T-helper 1 cell treated with Interleukin-12 subunit alpha and Interleukin-12 subunit beta and Interleukin-4 antibody, amounts not matched to agents 30 μg/mL and 1 μg/mL, for 36 hours (primary cell): ENCODE measurements around the gene CHRNA4.

ENCODE experiments used
- H3K27ac Mint-ChIP-seq: one replicate; pipeline ENCODE4 v1.8.0; 2021; ENCODE audit warnings: mild to moderate bottlenecking, mixed read lengths
- H3K27me3 Mint-ChIP-seq: one replicate; pipeline ENCODE4 v1.8.0; 2021; ENCODE audit warnings: low read depth, mixed read lengths
- H3K36me3 Mint-ChIP-seq: one replicate; pipeline ENCODE4 v1.8.0; 2021; ENCODE audit warnings: low read depth, mixed read lengths
- H3K4me1 Mint-ChIP-seq: one replicate; pipeline ENCODE4 v1.8.0; 2021; ENCODE audit warnings: low read depth, mixed read lengths
- H3K4me3 Mint-ChIP-seq: one replicate; pipeline ENCODE4 v1.8.0; 2021; ENCODE audit warnings: mild to moderate bottlenecking, moderate library complexity, mixed read lengths
- H3K9me3 Mint-ChIP-seq: one replicate; pipeline ENCODE4 v1.8.0; 2021; ENCODE audit warnings: mixed read lengths

The CHRNA4 gene

DNA sequence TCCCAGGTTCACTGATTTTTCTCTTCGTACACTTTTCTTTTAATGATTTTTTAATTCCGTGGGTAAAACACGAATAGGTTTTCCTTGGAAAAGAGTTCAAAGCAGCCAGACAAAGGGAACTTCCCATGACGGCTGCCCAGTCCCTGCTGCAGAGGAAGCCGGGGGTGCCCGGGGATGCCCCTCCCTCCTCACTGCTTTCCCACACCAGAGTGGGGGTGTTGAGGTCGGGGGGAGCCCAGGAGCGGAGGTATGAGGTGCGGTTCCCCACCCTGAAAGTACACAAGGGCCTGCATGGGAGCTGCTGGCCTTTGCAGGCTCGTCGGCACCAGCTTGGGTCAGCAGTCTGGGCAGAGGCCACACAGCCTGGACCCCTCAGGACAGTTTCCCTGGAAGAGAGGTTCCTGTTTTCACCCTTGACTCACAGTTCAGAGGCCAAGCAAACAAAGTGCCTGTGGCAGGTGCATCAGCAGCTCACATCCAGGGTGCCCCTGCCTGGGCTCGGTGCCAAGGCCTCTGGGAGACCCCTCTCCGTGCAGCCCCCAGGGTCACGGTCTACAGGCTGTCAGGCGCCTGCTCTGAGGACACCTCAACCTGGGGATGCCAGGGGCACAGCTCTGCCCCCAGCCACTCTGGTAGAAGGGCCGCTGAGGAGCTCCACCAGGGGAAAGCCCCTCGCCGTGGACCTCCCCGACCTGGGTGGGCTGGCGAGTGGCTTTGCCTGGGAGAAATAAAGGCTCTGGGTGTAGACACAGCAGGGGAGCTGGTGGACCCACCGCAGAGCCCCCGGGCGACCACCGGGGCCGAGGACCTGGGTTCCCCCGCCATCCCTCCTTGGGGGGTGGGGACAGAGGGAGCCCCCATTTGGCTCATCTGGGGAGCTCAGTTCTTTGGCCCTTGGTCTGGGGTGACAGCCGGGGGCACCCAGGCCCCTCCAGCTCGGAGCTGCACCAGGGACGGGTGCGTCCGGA lies 15.4 kb upstream of the CHRNA4 start:
- H3K27ac Mint-ChIP-seq: no peak overlapping the region
- peaks cover 3% of the 10 kb centered on the region for H3K27me3 Mint-ChIP-seq
- H3K4me1 Mint-ChIP-seq: no peaks in the 10 kb centered on the region
- H3K9me3 Mint-ChIP-seq: no peaks in the 10 kb centered on the region
- H3K36me3 Mint-ChIP-seq: no peaks in the 10 kb centered on the region
- H3K4me3 Mint-ChIP-seq: no peak overlapping the region

DNA sequence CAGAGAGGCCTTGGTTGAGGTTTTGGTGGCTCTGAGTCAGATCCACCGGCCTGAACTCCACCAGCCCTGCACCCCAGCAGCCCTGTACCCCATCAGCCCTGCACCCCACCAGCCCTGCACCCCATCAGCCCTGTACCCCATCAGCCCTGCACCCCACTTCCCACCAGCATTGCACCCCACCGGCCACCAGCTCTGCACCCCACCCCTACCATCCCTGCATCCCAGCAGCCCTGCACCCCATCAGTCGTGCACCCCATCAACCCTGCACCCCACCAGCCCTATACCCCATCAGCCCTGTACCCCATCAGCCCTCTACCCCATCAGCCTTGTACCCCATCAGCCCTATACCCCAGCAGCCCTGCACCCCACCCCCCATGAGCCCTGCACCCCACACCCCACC lies 14.3 kb upstream of the CHRNA4 start:
- Mint-ChIP-seq H3K27ac (no peak overlapping the region), H3K4me3 (no peak overlapping the region), H3K27me3 (peaks cover 3% of the 10 kb centered on the region), H3K4me1 (no peaks in the 10 kb centered on the region), H3K9me3 (no peaks in the 10 kb centered on the region), H3K36me3 (no peaks in the 10 kb centered on the region)

DNA sequence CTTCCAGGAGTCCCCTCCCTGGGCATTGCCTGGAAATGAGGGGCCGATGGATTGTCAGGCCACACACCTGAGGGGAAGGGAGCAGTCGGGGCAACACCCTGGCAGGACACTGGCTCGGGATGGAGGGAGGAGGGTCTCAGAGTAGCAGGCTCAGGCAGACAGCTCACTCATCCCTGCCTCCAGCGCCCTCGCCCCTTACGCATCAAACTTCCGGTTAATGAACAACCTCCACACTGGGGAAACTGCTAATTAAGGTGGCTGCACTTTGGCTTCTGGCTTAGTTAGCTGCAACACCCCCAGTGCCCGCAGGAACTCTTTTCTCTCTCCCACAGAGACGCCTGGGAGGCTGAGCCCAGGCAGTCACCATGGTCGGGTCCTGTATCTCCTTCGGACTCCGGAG lies 13.4 kb upstream of the CHRNA4 start:
- Mint-ChIP-seq H3K27ac (no peak overlapping the region), H3K4me3 (no peak overlapping the region), H3K36me3 (no peaks in the 10 kb centered on the region), H3K9me3 (no peaks in the 10 kb centered on the region), H3K27me3 (peaks cover 3% of the 10 kb centered on the region), H3K4me1 (no peaks in the 10 kb centered on the region)

GRCh38 chr20:63373996-63374395 lies 12.8 kb upstream of the CHRNA4 start:
- no peaks in the 10 kb centered on the region for H3K36me3 Mint-ChIP-seq
- no peak overlapping the region for H3K4me3 Mint-ChIP-seq
- H3K4me1 Mint-ChIP-seq: no peaks in the 10 kb centered on the region
- H3K27me3 Mint-ChIP-seq: peaks cover 3% of the 10 kb centered on the region
- H3K9me3 Mint-ChIP-seq: no peaks in the 10 kb centered on the region
- no peak overlapping the region for H3K27ac Mint-ChIP-seq

GRCh38 chr20:63372971-63373885 lies 12.1 kb upstream of the CHRNA4 start:
- no peaks in the 10 kb centered on the region for H3K36me3 Mint-ChIP-seq
- no peak overlapping the region for H3K27ac Mint-ChIP-seq
- H3K4me1 Mint-ChIP-seq: no peaks in the 10 kb centered on the region
- H3K27me3 Mint-ChIP-seq: peaks cover 3% of the 10 kb centered on the region
- H3K4me3 Mint-ChIP-seq: no peak overlapping the region
- no peaks in the 10 kb centered on the region for H3K9me3 Mint-ChIP-seq

- H3K27me3 Mint-ChIP-seq: no peaks in the 10 kb centered on the region
- H3K4me3 Mint-ChIP-seq: no peak overlapping the region
- H3K27ac Mint-ChIP-seq: no peak overlapping the region
- H3K36me3 Mint-ChIP-seq: no peaks in the 10 kb centered on the region
- H3K4me1 Mint-ChIP-seq: no peaks in the 10 kb centered on the region
- H3K9me3 Mint-ChIP-seq: no peaks in the 10 kb centered on the region
These were observed 10.2 kb upstream of the CHRNA4 start for GRCh38 chr20:63371291-63371865.

- H3K4me3 Mint-ChIP-seq: no peak overlapping the region
- no peaks in the 10 kb centered on the region for H3K36me3 Mint-ChIP-seq
- H3K27ac Mint-ChIP-seq: no peak overlapping the region
- H3K27me3 Mint-ChIP-seq: no peaks in the 10 kb centered on the region
- H3K4me1 Mint-ChIP-seq: no peaks in the 10 kb centered on the region
- no peaks in the 10 kb centered on the region for H3K9me3 Mint-ChIP-seq
These were observed 9.6 kb upstream of the CHRNA4 start for GRCh38 chr20:63370618-63371187.

GRCh38 chr20:63369724-63370617 lies 8.8 kb upstream of the CHRNA4 start:
- no peaks in the 10 kb centered on the region for H3K9me3 Mint-ChIP-seq
- H3K27me3 Mint-ChIP-seq: no peaks in the 10 kb centered on the region
- no peaks in the 10 kb centered on the region for H3K36me3 Mint-ChIP-seq
- H3K4me3 Mint-ChIP-seq: no peak overlapping the region
- no peak overlapping the region for H3K27ac Mint-ChIP-seq
- no peaks in the 10 kb centered on the region for H3K4me1 Mint-ChIP-seq

GRCh38 chr20:63369024-63369530 lies 7.9 kb upstream of the CHRNA4 start:
- H3K27ac Mint-ChIP-seq: no peak overlapping the region
- H3K4me1 Mint-ChIP-seq: no peaks in the 10 kb centered on the region
- no peak overlapping the region for H3K4me3 Mint-ChIP-seq
- H3K36me3 Mint-ChIP-seq: no peaks in the 10 kb centered on the region
- no peaks in the 10 kb centered on the region for H3K9me3 Mint-ChIP-seq
- H3K27me3 Mint-ChIP-seq: no peaks in the 10 kb centered on the region

GRCh38 chr20:63368151-63368550 lies 7.0 kb upstream of the CHRNA4 start:
- Mint-ChIP-seq H3K4me1 (no peaks in the 10 kb centered on the region), H3K4me3 (no peak overlapping the region), H3K27ac (no peak overlapping the region), H3K9me3 (no peaks in the 10 kb centered on the region), H3K27me3 (no peaks in the 10 kb centered on the region), H3K36me3 (no peaks in the 10 kb centered on the region)

DNA sequence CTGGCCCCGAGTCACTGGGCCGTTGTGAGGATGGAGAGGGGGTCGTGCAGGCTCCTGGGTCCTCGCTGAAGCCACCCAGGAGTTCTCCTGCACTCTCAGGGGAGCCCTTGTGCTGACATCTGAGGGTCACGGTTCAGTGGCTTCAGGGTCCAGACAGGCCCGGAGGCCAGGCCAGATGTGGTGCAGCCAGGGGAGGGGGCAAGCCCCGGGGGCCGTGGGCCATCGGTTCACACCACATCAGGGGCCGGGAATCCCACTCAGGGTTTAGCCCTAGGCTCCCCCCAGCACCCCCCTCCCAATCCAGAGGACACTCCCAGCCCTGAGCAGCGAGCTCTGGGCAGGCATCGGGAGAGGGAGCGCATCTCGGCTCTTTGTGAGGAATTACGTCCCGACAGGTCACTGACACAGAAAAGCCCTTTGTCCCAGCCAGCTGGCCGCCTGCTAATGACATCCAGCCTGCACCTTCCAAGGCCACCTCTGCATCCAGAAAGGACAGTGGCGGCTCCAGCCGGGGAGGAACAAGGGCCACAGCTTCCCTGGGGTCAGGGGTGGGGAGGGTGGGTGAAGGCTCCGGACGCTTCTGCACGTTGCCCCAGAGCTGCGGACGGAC lies 6.4 kb upstream of the CHRNA4 start:
- H3K27me3 Mint-ChIP-seq: peaks cover 5% of the 10 kb centered on the region
- no peaks in the 10 kb centered on the region for H3K9me3 Mint-ChIP-seq
- H3K4me3 Mint-ChIP-seq: no peak overlapping the region
- H3K4me1 Mint-ChIP-seq: no peaks in the 10 kb centered on the region
- no peak overlapping the region for H3K27ac Mint-ChIP-seq
- no peaks in the 10 kb centered on the region for H3K36me3 Mint-ChIP-seq

DNA sequence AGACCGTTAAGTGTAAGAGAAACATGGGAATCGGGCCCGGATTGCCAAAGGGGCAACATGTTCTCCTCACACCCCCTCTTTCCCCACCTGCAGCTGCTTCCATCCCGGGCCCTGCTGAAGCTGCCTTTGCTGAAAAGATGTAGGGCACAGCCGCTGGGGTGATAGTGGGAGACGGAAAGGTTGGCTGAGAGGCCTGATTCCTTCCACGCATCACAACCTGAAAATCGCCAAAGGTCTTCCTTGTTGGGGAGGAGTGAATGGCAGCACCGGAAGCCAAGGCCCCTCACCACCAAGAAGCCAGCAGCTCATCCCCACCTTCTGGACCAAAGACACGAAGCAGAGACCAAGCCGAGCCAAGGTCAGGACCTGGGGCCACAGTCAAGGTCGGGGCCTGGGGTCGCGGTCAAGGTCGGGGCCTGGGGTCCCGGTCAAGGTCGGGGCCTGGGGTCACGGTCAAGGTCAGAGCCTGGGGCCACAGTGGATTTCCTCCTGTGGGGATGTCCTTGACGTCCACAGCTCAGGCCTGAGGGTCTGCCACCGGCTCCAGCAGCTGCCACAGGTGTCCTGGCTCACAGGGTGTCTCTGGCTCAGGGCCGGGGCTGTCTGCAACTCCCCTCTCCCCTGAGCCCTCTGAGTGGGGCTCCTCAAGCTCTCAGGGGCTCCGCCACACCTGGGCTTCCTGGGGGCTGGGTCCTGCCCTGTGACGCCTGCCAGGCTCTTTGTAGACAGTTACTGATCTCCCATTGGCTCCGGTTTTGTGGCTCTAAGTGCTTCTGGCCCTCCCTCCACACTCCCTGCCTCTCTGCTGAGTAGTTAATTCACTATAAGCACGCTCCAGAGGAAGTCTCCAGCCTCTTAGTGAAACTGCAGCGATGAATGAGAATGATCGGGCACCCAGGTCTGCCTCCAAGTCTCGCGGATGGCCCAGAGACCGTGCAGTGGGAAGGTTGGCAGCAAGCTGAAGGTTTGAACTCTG lies 5.5 kb upstream of the CHRNA4 start:
- Mint-ChIP-seq H3K36me3 (no peaks in the 10 kb centered on the region), H3K27me3 (peaks cover 9% of the 10 kb centered on the region), H3K9me3 (no peaks in the 10 kb centered on the region), H3K27ac (no peak overlapping the region), H3K4me3 (no peak overlapping the region), H3K4me1 (no peaks in the 10 kb centered on the region)
